ENCODE data around the gene FGF14.

The FGF14 gene

GRCh38 chr13:102170305-102170704 is 231.5 kb downstream of the FGF14 start:
- TF ChIP-seq, protein P1, sequence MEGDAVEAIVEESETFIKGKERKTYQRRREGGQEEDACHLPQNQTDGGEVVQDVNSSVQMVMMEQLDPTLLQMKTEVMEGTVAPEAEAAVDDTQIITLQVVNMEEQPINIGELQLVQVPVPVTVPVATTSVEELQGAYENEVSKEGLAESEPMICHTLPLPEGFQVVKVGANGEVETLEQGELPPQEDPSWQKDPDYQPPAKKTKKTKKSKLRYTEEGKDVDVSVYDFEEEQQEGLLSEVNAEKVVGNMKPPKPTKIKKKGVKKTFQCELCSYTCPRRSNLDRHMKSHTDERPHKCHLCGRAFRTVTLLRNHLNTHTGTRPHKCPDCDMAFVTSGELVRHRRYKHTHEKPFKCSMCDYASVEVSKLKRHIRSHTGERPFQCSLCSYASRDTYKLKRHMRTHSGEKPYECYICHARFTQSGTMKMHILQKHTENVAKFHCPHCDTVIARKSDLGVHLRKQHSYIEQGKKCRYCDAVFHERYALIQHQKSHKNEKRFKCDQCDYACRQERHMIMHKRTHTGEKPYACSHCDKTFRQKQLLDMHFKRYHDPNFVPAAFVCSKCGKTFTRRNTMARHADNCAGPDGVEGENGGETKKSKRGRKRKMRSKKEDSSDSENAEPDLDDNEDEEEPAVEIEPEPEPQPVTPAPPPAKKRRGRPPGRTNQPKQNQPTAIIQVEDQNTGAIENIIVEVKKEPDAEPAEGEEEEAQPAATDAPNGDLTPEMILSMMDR (IDR thresholded peaks at IDR 0.05; ENCODE audit: low read length, missing control alignments), result no peak
- no peak overlapping the region for H3K4me3 ChIP-seq (replicated peaks; ENCODE audit: low read depth, low read length)
- DNase-seq (ENCODE audit: low read depth), result no peak

- H3K4me3 ChIP-seq (replicated peaks; ENCODE audit: low read depth, low read length), result no peak overlapping the region
- TF ChIP-seq, protein P1 (IDR thresholded peaks at IDR 0.05; ENCODE audit: low read length, missing control alignments), result no peak
- no peak for DNase-seq (ENCODE audit: low read depth)
Measured at GRCh38 chr13:102169471-102170015, 232.3 kb downstream of the FGF14 start.

DNA sequence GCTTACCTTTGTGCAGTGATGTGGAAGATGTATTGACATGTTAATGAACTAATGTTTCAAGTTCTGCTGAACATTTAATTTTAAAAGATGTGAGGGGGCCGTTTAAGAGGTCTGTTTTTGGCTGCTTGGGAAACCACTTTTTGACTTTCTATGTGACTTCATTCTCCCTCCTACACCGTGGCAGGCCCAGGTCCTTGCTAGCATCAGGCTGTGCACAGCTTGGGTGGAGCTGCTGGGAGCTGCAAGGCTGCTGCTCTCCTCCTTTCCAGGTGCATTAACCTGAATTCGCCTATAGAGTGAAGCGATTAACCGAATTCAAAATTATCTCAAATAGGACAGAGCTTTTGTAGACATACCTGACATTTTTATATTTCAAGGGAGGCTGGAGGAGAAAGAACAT is 249.1 kb downstream of the FGF14 start:
- DNase-seq (ENCODE audit: low read depth), result no peak

DNA sequence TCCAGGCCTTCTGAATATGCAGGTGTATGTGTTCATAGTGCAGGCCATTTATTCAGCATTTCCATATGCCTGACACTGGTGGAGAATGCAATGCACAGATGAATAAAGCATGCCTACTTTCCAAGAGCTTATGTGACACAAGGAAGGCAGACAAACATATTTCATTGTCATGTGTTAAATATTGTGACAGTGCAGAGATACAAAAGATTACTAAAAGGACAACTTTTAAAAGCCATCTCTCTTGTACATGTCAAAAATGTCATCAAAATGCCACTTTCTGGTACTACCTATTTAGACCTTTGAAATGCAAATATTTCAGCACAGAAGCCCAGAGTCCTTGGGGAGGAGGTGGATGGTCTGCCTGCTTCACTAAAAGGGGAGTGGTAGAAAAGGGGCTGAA is 254.5 kb downstream of the FGF14 start:
- no peak overlapping the region for H3K4me3 ChIP-seq (replicated peaks; ENCODE audit: low read depth, low read length)
- TF ChIP-seq, protein P1 (IDR thresholded peaks at IDR 0.05; ENCODE audit: low read length, missing control alignments), result no peak
- DNase-seq (ENCODE audit: low read depth), result no peak

More for the DNA sequence above, 249.1 kb downstream of the FGF14 start:
- H3K4me3 ChIP-seq (replicated peaks; ENCODE audit: low read depth, low read length), result no peak overlapping the region
- TF ChIP-seq, protein P1 (IDR thresholded peaks at IDR 0.05; ENCODE audit: low read length, missing control alignments), result no peak

GRCh38 chr13:102145750-102146149 is 256.1 kb downstream of the FGF14 start:
- H3K4me3 ChIP-seq (replicated peaks; ENCODE audit: low read depth, low read length), result no peak overlapping the region
- TF ChIP-seq, protein P1 (IDR thresholded peaks at IDR 0.05; ENCODE audit: low read length, missing control alignments), result no peak
- no peak for DNase-seq (ENCODE audit: low read depth)

DNA sequence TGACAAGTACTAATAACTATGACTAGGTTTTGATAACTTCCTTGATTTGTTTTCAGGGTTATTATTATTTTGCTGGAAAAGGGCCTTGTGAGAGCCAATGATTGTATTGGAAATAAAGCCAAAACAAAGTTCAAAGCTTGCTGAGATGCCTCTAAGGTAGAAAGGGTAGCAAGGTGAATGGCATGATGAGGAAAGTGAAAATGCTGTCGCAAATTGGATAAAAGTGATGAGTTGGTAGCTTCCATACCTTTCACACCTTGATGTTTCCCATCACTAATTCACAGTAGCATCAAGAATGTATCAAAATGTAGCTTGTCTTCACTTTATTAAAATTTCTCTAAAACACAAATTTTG is 259.4 kb downstream of the FGF14 start:
- DNase-seq (ENCODE audit: low read depth), result no peak
- TF ChIP-seq, protein P1 (IDR thresholded peaks at IDR 0.05; ENCODE audit: low read length, missing control alignments), result no peak
- no peak overlapping the region for H3K4me3 ChIP-seq (replicated peaks; ENCODE audit: low read depth, low read length)
